HG03135 (cell line): ENCODE measurements around the gene CLUH.
"Not testable (repeated sequence)": the region's sequence is repeated elsewhere in the genome, so short reads cannot be mapped to it uniquely, and the experiment has no call there.

ENCODE experiments used
- ATAC-seq: cut with Tn5 transposase; IDR thresholded peaks from one replicate; pipeline ENCODE4 v1.9.1; 2021; ENCODE audit warnings: mild to moderate bottlenecking, moderate library complexity; ENCODE audit not compliant: unreplicated experiment

CLUH gene

GRCh38 chr17:2690165-2691068, 21.1 kb downstream of the CLUH start:
- no peak for ATAC-seq

GRCh38 chr17:2689411-2690164, 22.0 kb downstream of the CLUH start:
- ATAC-seq, result no peak

- no peak for ATAC-seq
Measured at GRCh38 chr17:2688351-2689342, 22.9 kb downstream of the CLUH start.

- no peak for ATAC-seq
Measured at GRCh38 chr17:2687074-2687418, 24.5 kb downstream of the CLUH start.

GRCh38 chr17:2685696-2686095, 25.9 kb downstream of the CLUH start:
- no peak for ATAC-seq

GRCh38 chr17:2684549-2684948, 27.0 kb downstream of the CLUH start:
- no peak for ATAC-seq

GRCh38 chr17:2683912-2684311, 27.7 kb downstream of the CLUH start:
- no peak for ATAC-seq

- no peak for ATAC-seq
Measured at GRCh38 chr17:2682176-2682938, 29.2 kb downstream of the CLUH start.

GRCh38 chr17:2681650-2682049, 29.9 kb downstream of the CLUH start:
- no peak for ATAC-seq

GRCh38 chr17:2680961-2681360, 30.6 kb downstream of the CLUH start:
- ATAC-seq, result no peak

GRCh38 chr17:2679247-2679646, 32.3 kb downstream of the CLUH start:
- ATAC-seq, result not testable (repeated sequence)

- ATAC-seq, result no peak
Measured at GRCh38 chr17:2672026-2672425, 39.5 kb downstream of the CLUH start.

GRCh38 chr17:2660410-2660809, 51.2 kb downstream of the CLUH start:
- ATAC-seq, result not testable (repeated sequence)

- not testable (repeated sequence) for ATAC-seq
Measured at GRCh38 chr17:2659337-2659736, 52.2 kb downstream of the CLUH start.

- no peak for ATAC-seq
Measured at GRCh38 chr17:2656283-2656682, 55.3 kb downstream of the CLUH start.

- ATAC-seq, result no peak
Measured at GRCh38 chr17:2655546-2655945, 56.0 kb downstream of the CLUH start.

GRCh38 chr17:2652911-2653310, 58.7 kb downstream of the CLUH start:
- not testable (repeated sequence) for ATAC-seq

GRCh38 chr17:2649191-2649590, 62.4 kb downstream of the CLUH start:
- ATAC-seq, result no peak

GRCh38 chr17:2647957-2648356, 63.6 kb downstream of the CLUH start:
- no peak for ATAC-seq

GRCh38 chr17:2644971-2645370, 66.6 kb downstream of the CLUH start:
- no peak for ATAC-seq
